Measurements from ENCODE around the gene LGALS4.

GRCh38 chr19:38843175-38843758 is 30.5 kb upstream of the LGALS4 start:
- no peak for TF ChIP-seq TBP (optimal IDR thresholded peaks at IDR 0.05; ENCODE audit: low read depth, low read length)
- no peak for TF ChIP-seq ZBTB7A (IDR thresholded peaks at IDR 0.05; ENCODE audit: borderline replicate concordance, control insufficient read depth, low read depth, low read length)
- TF ChIP-seq CTCF (IDR thresholded peaks at IDR 0.05 in 2 of 3, conservative IDR thresholded peaks at IDR 0.05 in 1 of 3; ENCODE audit: insufficient read depth in 2 of 3, low read depth in 1 of 3, low read length in 3 of 3) = no peak
